ENCODE data around the gene BIRC7. TPM values are rescaled to one million over a fixed set of nuclear protein-coding genes. Genes with fewer than 3 reads are reported as not detected.

BIRC7 gene
- total and polyA plus RNA-seq, 8 donors = 0.09 TPM; not detected in 7

DNA sequence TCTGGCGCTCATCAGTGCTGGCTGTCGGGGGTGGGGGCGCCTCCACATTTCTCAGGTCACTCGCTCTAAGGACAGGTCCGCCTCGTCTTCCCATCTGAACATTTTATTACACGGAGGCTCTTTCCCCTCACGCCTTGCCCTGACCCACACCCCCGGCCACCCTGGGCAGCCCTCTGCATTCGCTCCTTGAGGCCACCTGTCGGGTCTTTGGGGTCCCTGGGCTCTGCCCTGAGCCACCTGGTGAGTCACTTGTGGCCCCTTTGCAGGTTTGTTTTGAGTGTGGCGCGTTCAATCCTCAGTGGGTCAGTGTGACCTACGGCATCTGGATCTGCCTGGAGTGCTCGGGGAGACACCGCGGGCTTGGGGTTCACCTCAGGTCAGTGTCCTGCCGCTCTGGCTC, 40.1 kb downstream of the BIRC7 start:
- Histone ChIP-seq H3K36me3 (peaks cover 0 to 30% (median 11%) of the 10 kb centered on the region in 3 donors), H3K27ac (no peak overlapping the region), H3K9me3 (no peaks in the 10 kb centered on the region), H3K27me3 (no peaks in the 10 kb centered on the region), H3K4me1 (peaks cover 0 to 18% (median 7%) of the 10 kb centered on the region in 3 donors), H3K4me3 (no peak overlapping the region)
- DNase-seq (no peak), ATAC-seq (no peak), FAIRE-seq (no peak)
- WGBS, 2 donors = 89 to 93% methylated on average over 18 of the region's 18 CpGs
- intact Hi-C loops (cut with DNase I) = no loop called here
- TF ChIP-seq, protein P1, sequence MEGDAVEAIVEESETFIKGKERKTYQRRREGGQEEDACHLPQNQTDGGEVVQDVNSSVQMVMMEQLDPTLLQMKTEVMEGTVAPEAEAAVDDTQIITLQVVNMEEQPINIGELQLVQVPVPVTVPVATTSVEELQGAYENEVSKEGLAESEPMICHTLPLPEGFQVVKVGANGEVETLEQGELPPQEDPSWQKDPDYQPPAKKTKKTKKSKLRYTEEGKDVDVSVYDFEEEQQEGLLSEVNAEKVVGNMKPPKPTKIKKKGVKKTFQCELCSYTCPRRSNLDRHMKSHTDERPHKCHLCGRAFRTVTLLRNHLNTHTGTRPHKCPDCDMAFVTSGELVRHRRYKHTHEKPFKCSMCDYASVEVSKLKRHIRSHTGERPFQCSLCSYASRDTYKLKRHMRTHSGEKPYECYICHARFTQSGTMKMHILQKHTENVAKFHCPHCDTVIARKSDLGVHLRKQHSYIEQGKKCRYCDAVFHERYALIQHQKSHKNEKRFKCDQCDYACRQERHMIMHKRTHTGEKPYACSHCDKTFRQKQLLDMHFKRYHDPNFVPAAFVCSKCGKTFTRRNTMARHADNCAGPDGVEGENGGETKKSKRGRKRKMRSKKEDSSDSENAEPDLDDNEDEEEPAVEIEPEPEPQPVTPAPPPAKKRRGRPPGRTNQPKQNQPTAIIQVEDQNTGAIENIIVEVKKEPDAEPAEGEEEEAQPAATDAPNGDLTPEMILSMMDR (IDR thresholded peaks at IDR 0.05) = no peak

DNA sequence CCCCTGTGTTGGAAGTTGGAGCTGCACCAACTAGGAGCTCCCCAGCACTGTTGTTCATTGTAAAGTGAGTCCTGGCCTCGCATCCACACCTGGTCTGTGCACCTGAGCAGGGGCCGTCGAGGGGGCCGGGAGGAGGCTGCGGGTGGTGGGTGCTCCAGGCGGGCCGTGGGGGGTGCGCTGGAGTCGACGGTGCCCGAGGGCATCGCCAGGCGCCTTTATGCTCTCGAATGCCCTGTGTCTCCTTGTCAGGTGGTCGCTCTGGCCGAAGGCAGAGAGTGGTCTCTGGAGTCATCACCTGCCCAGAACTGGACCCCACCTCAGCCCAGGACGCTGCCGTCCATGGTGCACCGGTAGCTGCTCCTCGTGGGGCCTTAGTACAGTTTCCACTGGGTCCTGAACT, 41.3 kb downstream of the BIRC7 start:
- DNase-seq (peak in 1 of 6 donors; percentile 62), FAIRE-seq (no peak), ATAC-seq (no peak)
- TF ChIP-seq, protein P1 (IDR thresholded peaks at IDR 0.05) = no peak
- no peaks in the 10 kb centered on the region for H3K9me3 ChIP-seq
- no peak overlapping the region for H3K27ac ChIP-seq
- intact Hi-C loops (cut with DNase I) = no loop called here
- 89 to 92% methylated on average over 20 of the region's 20 CpGs for WGBS, 2 donors
- no peak overlapping the region for H3K4me3 ChIP-seq
- peaks cover 0 to 30% (median 11%) of the 10 kb centered on the region in 3 donors for H3K36me3 ChIP-seq
- H3K27me3 ChIP-seq = no peaks in the 10 kb centered on the region
- H3K4me1 ChIP-seq = peaks cover 0 to 15% (median 4%) of the 10 kb centered on the region in 3 donors

DNA sequence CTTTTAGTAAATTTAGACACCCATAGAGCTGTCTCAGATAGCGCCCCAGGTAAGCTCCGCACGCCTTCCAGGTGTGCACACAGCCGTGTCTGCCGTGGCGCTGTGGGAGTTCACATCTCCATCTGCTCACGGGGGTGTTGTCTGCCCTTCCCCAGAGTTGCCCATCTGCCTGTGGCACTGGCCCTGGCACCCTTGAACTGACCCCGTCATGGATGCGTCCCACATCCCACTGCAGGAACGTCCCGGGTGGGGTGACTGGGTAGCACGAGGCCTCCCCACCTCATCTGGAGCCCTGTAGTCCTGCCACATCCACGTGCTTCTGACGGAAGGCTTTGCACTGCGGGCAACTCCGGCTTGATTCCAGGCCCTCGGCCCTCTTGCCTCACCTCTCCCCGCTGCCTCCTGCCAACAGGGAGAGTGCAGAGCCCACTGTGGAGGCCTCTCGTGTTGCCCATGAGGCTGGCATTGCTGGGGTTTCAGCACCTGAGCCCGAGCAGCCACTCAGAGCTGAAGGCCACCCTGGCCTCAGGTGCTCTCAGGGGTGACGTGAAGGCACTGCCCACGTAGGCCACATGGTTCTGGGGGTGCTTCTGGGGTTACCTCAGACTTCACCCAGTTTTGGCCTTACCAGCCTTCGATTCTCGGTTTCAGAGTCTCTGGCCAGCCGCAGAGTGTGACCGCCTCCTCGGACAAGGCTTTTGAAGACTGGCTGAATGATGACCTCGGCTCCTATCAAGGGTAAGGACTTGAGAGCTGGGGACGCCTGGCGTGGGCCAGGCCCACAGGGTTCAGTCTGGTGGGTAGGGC, 42.0 kb downstream of the BIRC7 start:
- DNase-seq = peak in 2 of 6 donors; percentile 14 to 57
- WGBS, 2 donors = 92 to 94% methylated on average over 30 of the region's 30 CpGs
- Histone ChIP-seq H3K27ac (no peak overlapping the region), H3K9me3 (no peaks in the 10 kb centered on the region), H3K36me3 (peaks cover 0 to 33% (median 11%) of the 10 kb centered on the region in 3 donors), H3K27me3 (no peaks in the 10 kb centered on the region), H3K4me1 (peaks cover 0 to 15% (median 4%) of the 10 kb centered on the region in 3 donors), H3K4me3 (no peak overlapping the region)
- no peak for FAIRE-seq
- TF ChIP-seq, protein P1 (IDR thresholded peaks at IDR 0.05) = no peak
- no peak for ATAC-seq
- intact Hi-C loops (cut with DNase I) = no loop called here

DNA sequence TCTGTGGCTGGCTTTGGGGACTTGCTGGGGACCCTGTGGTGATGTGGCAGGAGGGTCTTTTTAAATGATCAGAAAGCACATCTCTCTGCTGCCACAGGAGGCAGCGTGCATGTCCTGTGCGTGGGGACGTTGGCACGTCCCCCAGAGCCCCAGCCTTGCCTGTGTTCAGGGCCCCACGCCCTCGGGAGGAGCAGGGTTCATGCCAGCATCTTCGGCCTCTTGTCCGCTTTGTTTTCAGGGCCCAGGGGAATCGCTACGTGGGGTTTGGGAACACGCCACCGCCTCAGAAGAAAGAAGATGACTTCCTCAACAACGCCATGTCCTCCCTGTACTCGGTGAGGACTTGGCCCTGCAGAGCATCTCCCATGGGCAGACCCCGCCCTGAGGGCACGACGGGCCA, 43.0 kb downstream of the BIRC7 start:
- TF ChIP-seq, protein P1 (IDR thresholded peaks at IDR 0.05) = no peak
- Histone ChIP-seq H3K4me3 (no peak overlapping the region), H3K9me3 (no peaks in the 10 kb centered on the region), H3K27me3 (no peaks in the 10 kb centered on the region), H3K36me3 (peaks cover 0 to 42% (median 11%) of the 10 kb centered on the region in 3 donors), H3K4me1 (peaks cover 0 to 14% (median 4%) of the 10 kb centered on the region in 3 donors), H3K27ac (no peak overlapping the region)
- WGBS, 2 donors = 86 to 91% methylated on average over 17 of the region's 17 CpGs
- FAIRE-seq (no peak), DNase-seq (peak in 2 of 6 donors; percentile 16 to 43), ATAC-seq (no peak)
- intact Hi-C loops (cut with DNase I) = no loop called here

DNA sequence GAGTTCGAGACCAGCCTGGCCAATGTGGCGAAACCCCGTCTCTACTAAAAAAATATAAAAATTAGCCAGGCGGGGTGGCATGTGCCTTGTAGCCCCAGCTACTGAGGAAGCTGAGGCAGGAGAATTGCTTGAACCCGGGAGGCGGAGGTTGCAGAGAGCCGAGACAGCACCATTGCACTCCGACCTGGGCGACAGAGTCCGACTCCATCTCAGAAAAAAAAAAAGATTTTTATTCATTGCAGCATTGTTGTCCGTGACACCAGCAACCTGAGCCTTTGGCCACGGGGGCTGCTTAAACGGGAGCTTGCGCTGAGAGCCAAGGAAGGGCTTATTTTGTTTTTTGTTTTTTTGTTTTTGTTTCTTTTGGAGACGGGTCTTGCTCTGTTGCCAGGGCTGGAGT, 44.2 kb downstream of the BIRC7 start:
- TF ChIP-seq, protein P1 (IDR thresholded peaks at IDR 0.05) = no peak
- no peak for FAIRE-seq
- peaks cover 0 to 2% (median 1%) of the 10 kb centered on the region in 3 donors for H3K4me1 ChIP-seq
- no peaks in the 10 kb centered on the region for H3K9me3 ChIP-seq
- H3K27me3 ChIP-seq = no peaks in the 10 kb centered on the region
- intact Hi-C loops (cut with DNase I) = no loop called here
- no peak overlapping the region for H3K27ac ChIP-seq
- ATAC-seq = no peak
- H3K4me3 ChIP-seq = no peak overlapping the region
- peaks cover 0 to 44% (median 11%) of the 10 kb centered on the region in 3 donors for H3K36me3 ChIP-seq
- WGBS, 2 donors = 92 to 93% methylated on average over 15 of the region's 15 CpGs
- peak in 1 of 6 donors; percentile 13 for DNase-seq

All from pancreas (tissue), 10 donors.